Peyer's patch (tissue), 4 donors: ENCODE measurements around the gene SDHA.
"Not testable (repeated sequence)": the region's sequence is repeated elsewhere in the genome, so short reads cannot be mapped to it uniquely, and the experiment has no call there.

Experiments
- POLR2A ChIP-seq, 2 donors: fragments of 450-650 bp; IDR thresholded peaks; one replicate each; pipeline ENCODE4 v1.5.1; 2017; ENCODE audit warnings: antibody characterized with exemption in 2 of 2, mild to moderate bottlenecking in 2 of 2, moderate library complexity in 2 of 2
- TF ChIP-seq, protein P1 (sequence below), 6 experiments: fragments of 450-650 bp in 4 of 6; fragments of 200-600 bp in 2 of 6; sonication (generic) in 1 of 6; IDR thresholded peaks; one replicate each; pipeline ENCODE4 v1.5.1; 2017 to 2019; ENCODE audit warnings: antibody characterized with exemption in 6 of 6, mild to moderate bottlenecking in 3 of 6, moderate library complexity in 1 of 6

- not testable (repeated sequence) for TF ChIP-seq POLR2A (IDR thresholded peaks at IDR 0.05)
- TF ChIP-seq, protein P1, sequence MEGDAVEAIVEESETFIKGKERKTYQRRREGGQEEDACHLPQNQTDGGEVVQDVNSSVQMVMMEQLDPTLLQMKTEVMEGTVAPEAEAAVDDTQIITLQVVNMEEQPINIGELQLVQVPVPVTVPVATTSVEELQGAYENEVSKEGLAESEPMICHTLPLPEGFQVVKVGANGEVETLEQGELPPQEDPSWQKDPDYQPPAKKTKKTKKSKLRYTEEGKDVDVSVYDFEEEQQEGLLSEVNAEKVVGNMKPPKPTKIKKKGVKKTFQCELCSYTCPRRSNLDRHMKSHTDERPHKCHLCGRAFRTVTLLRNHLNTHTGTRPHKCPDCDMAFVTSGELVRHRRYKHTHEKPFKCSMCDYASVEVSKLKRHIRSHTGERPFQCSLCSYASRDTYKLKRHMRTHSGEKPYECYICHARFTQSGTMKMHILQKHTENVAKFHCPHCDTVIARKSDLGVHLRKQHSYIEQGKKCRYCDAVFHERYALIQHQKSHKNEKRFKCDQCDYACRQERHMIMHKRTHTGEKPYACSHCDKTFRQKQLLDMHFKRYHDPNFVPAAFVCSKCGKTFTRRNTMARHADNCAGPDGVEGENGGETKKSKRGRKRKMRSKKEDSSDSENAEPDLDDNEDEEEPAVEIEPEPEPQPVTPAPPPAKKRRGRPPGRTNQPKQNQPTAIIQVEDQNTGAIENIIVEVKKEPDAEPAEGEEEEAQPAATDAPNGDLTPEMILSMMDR (IDR thresholded peaks at IDR 0.05): not testable (repeated sequence)
Observed at GRCh38 chr5:254322-254721, 36.2 kb downstream of the SDHA start.
